HEK293 (cell line): ENCODE data around the gene HHAT.

Experiments used
- CTCF ChIP-seq: fragments of 450-650 bp; formaldehyde crosslinking; IDR thresholded peaks from 2 replicates; pipeline ENCODE4 v1.5.1; 2016; ENCODE audit warnings: missing biosample characterization, missing genetic modification characterization
- PRDM1 ChIP-seq: fragments of 450-650 bp; formaldehyde crosslinking; IDR thresholded peaks from 2 replicates; pipeline ENCODE4; 2016; ENCODE audit warnings: missing biosample characterization, missing genetic modification characterization
- PRDM4 ChIP-seq: fragments of 450-650 bp; formaldehyde crosslinking; IDR thresholded peaks from 2 replicates; pipeline ENCODE4 v1.5.1; 2017; ENCODE audit warnings: missing biosample characterization, missing genetic modification characterization
- ZBTB11 ChIP-seq: fragments of 450-650 bp; formaldehyde crosslinking; conservative IDR thresholded peaks from 2 replicates; pipeline ENCODE4 v1.5.1; 2016; ENCODE audit warnings: low read depth, missing biosample characterization, missing genetic modification characterization
- ZNF362 ChIP-seq: fragments of 450-650 bp; formaldehyde crosslinking; IDR thresholded peaks from 2 replicates; pipeline ENCODE4 v1.5.1; 2016; ENCODE audit warnings: missing biosample characterization, missing genetic modification characterization
- ZNF394 ChIP-seq: fragments of 450-650 bp; formaldehyde crosslinking; IDR thresholded peaks from 2 replicates; pipeline ENCODE4 v1.5.1; 2016; ENCODE audit warnings: missing biosample characterization, missing genetic modification characterization, mild to moderate bottlenecking, moderate library complexity, borderline replicate concordance

- TF ChIP-seq ZNF362 (tag by site-specific recombination) (no peak), CTCF (tag by site-specific recombination) (peak; percentile 66; the same call in 1 of the 2 replicates), PRDM1 (no peak), ZNF394 (tag by site-specific recombination) (no peak), ZBTB11 (no peak), PRDM4 (tag by site-specific recombination) (no peak)
Observed at GRCh38 chr1:210328032-210328745, 513 bp upstream of the HHAT start.
